Ovary (tissue), 3 donors: ENCODE measurements around the gene ARHGAP44.

ENCODE experiments used
- CTCF ChIP-seq, 3 donors: fragments of 450-650 bp in 2 of 3; fragments of 200-600 bp in 1 of 3; IDR thresholded peaks; one replicate each; pipeline versions ENCODE4 v1.5.1 to v1.8.0; 2016 to 2022; ENCODE audit warnings: antibody characterized with exemption in 3 of 3, mild to moderate bottlenecking in 1 of 3
- EP300 ChIP-seq: sonication (generic); formaldehyde crosslinking; IDR thresholded peaks from one replicate; pipeline ENCODE4 v1.6.1; 2017; ENCODE audit warnings: antibody characterized with exemption
- donor health status: DM: no; HTN: no; CAD: no.

GRCh38 chr17:13027246-13027645 is 237.9 kb downstream of the ARHGAP44 start:
- TF ChIP-seq CTCF (IDR thresholded peaks at IDR 0.05) (no peak), EP300 (no peak)
